Ishikawa (cell line): Measurements from ENCODE around the gene TYR.

ENCODE experiments used
- NFIC ChIP-seq: IDR thresholded peaks from 2 replicates; pipeline ENCODE4 v1.6.1; 2012
- TF ChIP-seq, protein P1 (sequence below): IDR thresholded peaks from 2 replicates; pipeline ENCODE4 v1.6.1; 2012; ENCODE audit warnings: low read depth, mild to moderate bottlenecking

DNA sequence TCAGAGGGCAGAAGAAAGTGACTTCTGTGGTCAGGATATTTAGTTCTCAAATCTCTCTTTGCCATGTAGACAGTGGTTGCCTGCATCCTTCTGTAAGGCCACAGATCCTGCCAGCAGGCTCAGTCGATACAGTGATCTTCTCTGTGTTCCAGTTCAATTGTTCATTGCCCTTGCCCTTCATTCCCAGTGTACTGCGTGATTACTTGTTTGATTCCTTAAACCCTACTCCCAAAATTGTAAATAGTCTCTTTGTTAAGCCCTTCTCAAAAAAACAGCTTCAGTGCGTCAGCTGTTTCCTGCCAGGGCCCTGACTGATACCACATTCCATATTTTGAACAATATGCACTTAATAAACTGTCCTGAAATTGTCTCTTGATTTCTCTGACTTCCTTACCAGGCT, 9.3 kb upstream of the TYR start:
- TF ChIP-seq, protein P1, sequence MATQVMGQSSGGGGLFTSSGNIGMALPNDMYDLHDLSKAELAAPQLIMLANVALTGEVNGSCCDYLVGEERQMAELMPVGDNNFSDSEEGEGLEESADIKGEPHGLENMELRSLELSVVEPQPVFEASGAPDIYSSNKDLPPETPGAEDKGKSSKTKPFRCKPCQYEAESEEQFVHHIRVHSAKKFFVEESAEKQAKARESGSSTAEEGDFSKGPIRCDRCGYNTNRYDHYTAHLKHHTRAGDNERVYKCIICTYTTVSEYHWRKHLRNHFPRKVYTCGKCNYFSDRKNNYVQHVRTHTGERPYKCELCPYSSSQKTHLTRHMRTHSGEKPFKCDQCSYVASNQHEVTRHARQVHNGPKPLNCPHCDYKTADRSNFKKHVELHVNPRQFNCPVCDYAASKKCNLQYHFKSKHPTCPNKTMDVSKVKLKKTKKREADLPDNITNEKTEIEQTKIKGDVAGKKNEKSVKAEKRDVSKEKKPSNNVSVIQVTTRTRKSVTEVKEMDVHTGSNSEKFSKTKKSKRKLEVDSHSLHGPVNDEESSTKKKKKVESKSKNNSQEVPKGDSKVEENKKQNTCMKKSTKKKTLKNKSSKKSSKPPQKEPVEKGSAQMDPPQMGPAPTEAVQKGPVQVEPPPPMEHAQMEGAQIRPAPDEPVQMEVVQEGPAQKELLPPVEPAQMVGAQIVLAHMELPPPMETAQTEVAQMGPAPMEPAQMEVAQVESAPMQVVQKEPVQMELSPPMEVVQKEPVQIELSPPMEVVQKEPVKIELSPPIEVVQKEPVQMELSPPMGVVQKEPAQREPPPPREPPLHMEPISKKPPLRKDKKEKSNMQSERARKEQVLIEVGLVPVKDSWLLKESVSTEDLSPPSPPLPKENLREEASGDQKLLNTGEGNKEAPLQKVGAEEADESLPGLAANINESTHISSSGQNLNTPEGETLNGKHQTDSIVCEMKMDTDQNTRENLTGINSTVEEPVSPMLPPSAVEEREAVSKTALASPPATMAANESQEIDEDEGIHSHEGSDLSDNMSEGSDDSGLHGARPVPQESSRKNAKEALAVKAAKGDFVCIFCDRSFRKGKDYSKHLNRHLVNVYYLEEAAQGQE: no peak
- TF ChIP-seq NFIC: no peak
